ENCODE measurements around the gene NRP1. TPM values are rescaled to one million over a fixed set of nuclear protein-coding genes. Genes with fewer than 3 reads are reported as not detected.

The NRP1 gene
- total and polyA plus RNA-seq, 4 donors = 18.5 to 188 (median 71.7) TPM

DNA sequence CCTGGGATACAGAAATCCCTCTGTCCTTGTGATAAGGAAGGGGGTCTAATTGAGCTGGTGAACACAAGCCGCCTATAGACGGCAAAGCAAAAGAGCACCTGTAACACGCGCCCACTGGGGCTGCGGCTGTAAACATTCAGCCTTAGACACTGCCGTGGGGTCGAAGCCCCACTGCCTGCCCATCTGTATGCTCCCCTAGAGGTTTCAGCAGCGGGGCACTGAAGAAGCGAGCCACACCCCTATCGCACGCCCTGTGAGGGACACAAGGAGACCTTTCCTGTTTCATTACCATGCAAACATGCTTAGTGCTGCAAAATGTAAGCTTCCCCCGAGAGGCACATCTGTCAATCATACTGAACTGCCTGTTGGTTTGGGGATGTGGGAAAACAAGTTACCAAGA, 82.1 kb downstream of the NRP1 start:
- 86 to 91% methylated on average over 12 of the region's 12 CpGs for WGBS, 2 donors
- no peaks in the 10 kb centered on the region for H3K9me3 ChIP-seq (ENCODE audit: control insufficient read depth in 4 of 4, insufficient read depth in 3 of 4, low read length in 3 of 4)
- no peaks in the 10 kb centered on the region for H3K27me3 ChIP-seq (ENCODE audit: control insufficient read depth in 3 of 3, insufficient read depth in 3 of 3, low read length in 2 of 3)
- no peak overlapping the region for H3K27ac ChIP-seq (ENCODE audit: low read depth in 1 of 2, low read length in 1 of 2)
- no peak overlapping the region for H3K9ac ChIP-seq (ENCODE audit: insufficient read depth in 1 of 2, low read length in 2 of 2)
- H3K36me3 ChIP-seq (ENCODE audit: control insufficient read depth in 4 of 4, insufficient read depth in 4 of 4, low read length in 4 of 4) = peaks cover 8 to 74% (median 47%) of the 10 kb centered on the region in 4 donors
- DNase-seq = no peak
- TF ChIP-seq, protein P1, sequence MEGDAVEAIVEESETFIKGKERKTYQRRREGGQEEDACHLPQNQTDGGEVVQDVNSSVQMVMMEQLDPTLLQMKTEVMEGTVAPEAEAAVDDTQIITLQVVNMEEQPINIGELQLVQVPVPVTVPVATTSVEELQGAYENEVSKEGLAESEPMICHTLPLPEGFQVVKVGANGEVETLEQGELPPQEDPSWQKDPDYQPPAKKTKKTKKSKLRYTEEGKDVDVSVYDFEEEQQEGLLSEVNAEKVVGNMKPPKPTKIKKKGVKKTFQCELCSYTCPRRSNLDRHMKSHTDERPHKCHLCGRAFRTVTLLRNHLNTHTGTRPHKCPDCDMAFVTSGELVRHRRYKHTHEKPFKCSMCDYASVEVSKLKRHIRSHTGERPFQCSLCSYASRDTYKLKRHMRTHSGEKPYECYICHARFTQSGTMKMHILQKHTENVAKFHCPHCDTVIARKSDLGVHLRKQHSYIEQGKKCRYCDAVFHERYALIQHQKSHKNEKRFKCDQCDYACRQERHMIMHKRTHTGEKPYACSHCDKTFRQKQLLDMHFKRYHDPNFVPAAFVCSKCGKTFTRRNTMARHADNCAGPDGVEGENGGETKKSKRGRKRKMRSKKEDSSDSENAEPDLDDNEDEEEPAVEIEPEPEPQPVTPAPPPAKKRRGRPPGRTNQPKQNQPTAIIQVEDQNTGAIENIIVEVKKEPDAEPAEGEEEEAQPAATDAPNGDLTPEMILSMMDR (IDR thresholded peaks at IDR 0.05; ENCODE audit: control extremely low read depth, extremely low read depth) = no peak
- H3K4me1 ChIP-seq (ENCODE audit: control insufficient read depth in 5 of 5, insufficient read depth in 5 of 5, low read length in 5 of 5) = peaks cover 0 to 24% (median 4%) of the 10 kb centered on the region in 5 donors
- H3K4me3 ChIP-seq = no peak overlapping the region
- no peak for ATAC-seq (ENCODE audit: insufficient read depth, low FRiP score)

DNA sequence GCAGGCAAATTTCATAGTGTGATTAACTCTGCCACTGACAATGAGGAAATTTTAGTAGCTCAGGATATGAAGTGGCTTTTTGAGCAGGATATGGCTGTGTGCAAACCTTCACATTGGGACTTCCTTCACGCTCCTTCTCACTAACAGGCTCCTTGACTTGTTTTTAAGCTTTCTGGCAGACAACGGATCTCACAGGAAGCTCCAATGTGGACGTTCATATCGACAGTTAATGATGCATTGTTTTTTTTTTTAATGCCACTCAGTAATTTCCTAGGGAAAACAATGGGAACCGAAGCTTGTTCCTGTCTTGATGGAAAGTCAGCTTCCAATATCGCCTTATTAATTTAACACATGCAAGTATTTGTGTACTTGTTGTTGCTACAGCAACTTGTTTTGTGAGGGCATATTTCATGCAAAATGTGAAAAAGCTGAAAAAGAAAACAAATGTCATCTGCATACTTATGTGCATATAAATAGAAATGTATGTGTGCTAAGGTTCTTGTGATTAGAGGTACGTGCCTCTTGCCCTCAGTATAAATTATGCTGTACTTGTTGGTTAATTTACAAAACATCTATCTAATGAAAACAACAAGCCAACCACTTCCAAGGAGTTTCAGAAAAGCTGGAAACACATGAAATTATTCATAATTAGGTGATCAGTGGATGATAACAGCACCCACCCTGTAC, 84.7 kb downstream of the NRP1 start:
- TF ChIP-seq, protein P1 (IDR thresholded peaks at IDR 0.05; ENCODE audit: control extremely low read depth, extremely low read depth) = no peak
- DNase-seq = no peak
- Histone ChIP-seq H3K4me1 (ENCODE audit: control insufficient read depth in 5 of 5, insufficient read depth in 5 of 5, low read length in 5 of 5) (peaks cover 0 to 31% (median 4%) of the 10 kb centered on the region in 5 donors), H3K27ac (ENCODE audit: low read depth in 1 of 2, low read length in 1 of 2) (peak overlapping the region; percentile 29 to 75), H3K27me3 (ENCODE audit: control insufficient read depth in 3 of 3, insufficient read depth in 3 of 3, low read length in 2 of 3) (no peaks in the 10 kb centered on the region), H3K4me3 (no peak overlapping the region), H3K9ac (ENCODE audit: insufficient read depth in 1 of 2, low read length in 2 of 2) (no peak overlapping the region), H3K36me3 (ENCODE audit: control insufficient read depth in 4 of 4, insufficient read depth in 4 of 4, low read length in 4 of 4) (peaks cover 7 to 64% (median 44%) of the 10 kb centered on the region in 4 donors), H3K9me3 (ENCODE audit: control insufficient read depth in 4 of 4, insufficient read depth in 3 of 4, low read length in 3 of 4) (no peaks in the 10 kb centered on the region)
- no peak for ATAC-seq (ENCODE audit: insufficient read depth, low FRiP score)
- WGBS, 2 donors = 32 to 44% methylated on average over 7 of the region's 7 CpGs

DNA sequence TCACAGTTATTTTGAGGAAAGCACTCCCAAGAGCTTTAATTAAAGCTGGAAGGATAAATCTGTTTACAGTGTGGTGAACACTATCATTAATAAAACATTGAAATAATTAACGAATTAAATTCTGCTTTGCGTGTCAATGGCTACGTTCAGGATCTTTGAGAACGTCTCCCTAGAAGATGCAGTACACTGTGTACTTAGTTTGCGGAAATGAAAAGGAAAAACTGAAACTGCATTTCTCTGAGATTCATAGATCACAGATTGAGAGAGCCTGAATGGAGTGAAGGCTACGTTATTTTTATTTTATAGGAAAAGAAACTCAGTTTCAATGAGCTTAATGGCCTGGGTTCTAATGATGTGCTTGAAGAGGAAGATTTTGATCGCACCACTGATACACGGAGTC, 85.3 kb downstream of the NRP1 start:
- H3K27ac ChIP-seq (ENCODE audit: low read depth in 1 of 2, low read length in 1 of 2) = peak overlapping the region in 1 of 2 donors; percentile 75
- no peak overlapping the region for H3K4me3 ChIP-seq
- DNase-seq = no peak
- H3K4me1 ChIP-seq (ENCODE audit: control insufficient read depth in 5 of 5, insufficient read depth in 5 of 5, low read length in 5 of 5) = peaks cover 0 to 31% (median 4%) of the 10 kb centered on the region in 5 donors
- no peak for ATAC-seq (ENCODE audit: insufficient read depth, low FRiP score)
- TF ChIP-seq, protein P1 (IDR thresholded peaks at IDR 0.05; ENCODE audit: control extremely low read depth, extremely low read depth) = no peak
- 61 to 67% methylated on average over 8 of the region's 8 CpGs for WGBS, 2 donors
- H3K9me3 ChIP-seq (ENCODE audit: control insufficient read depth in 4 of 4, insufficient read depth in 3 of 4, low read length in 3 of 4) = no peaks in the 10 kb centered on the region
- H3K36me3 ChIP-seq (ENCODE audit: control insufficient read depth in 4 of 4, insufficient read depth in 4 of 4, low read length in 4 of 4) = peaks cover 7 to 60% (median 42%) of the 10 kb centered on the region in 4 donors
- H3K9ac ChIP-seq (ENCODE audit: insufficient read depth in 1 of 2, low read length in 2 of 2) = no peak overlapping the region
- no peaks in the 10 kb centered on the region for H3K27me3 ChIP-seq (ENCODE audit: control insufficient read depth in 3 of 3, insufficient read depth in 3 of 3, low read length in 2 of 3)

All from lung (tissue), 12 donors.